Upper lobe of right lung (tissue), 1 donor: Measurements from ENCODE around the gene TM4SF1. TPM values are rescaled to one million over a fixed set of nuclear protein-coding genes. Genes with fewer than 3 reads are reported as not detected.

ENCODE experiments used
- ATAC-seq: fragments of 200-7000 bp; cut with Tn5 transposase; one replicate; pipeline ENCODE4 v1.9.1; 2020; ENCODE audit warnings: mild to moderate bottlenecking, moderate library complexity
- DNase-seq: peaks from one replicate; pipeline ENCODE4 v3.0.0-alpha.2; 2020
- H3K27ac ChIP-seq: fragments of 200-600 bp; one replicate; pipeline ENCODE4 v1.8.0; 2022
- H3K27me3 ChIP-seq: fragments of 200-600 bp; one replicate; pipeline ENCODE4 v1.8.0; 2022; ENCODE audit warnings: mild to moderate bottlenecking
- H3K36me3 ChIP-seq: fragments of 200-600 bp; one replicate; pipeline ENCODE4 v1.8.0; 2022
- H3K4me1 ChIP-seq: fragments of 200-600 bp; one replicate; pipeline ENCODE4 v1.8.0; 2022
- H3K4me3 ChIP-seq: fragments of 200-600 bp; one replicate; pipeline ENCODE4 v1.8.0; 2022; ENCODE audit warnings: mild to moderate bottlenecking
- H3K9me3 ChIP-seq: fragments of 200-600 bp; one replicate; pipeline ENCODE4 v1.8.0; 2022
- intact Hi-C: fragments of 100-400 bp; cut with DNase I; formaldehyde crosslinking; loops from one replicate; pipeline ENCODE4 v1.11.0; 2022
- total RNA-seq: library from RNA; stranded (reverse); fragmentation: NEBNext Ultra II Directional; extraction: Animal tissue kit (Norgen Biotek cat#: 25700); gene quantifications from one replicate; pipeline ENCODE4 v1.2.1, GENCODE V29; 2021
- TF ChIP-seq, protein P1 (sequence below): fragments of 200-600 bp; IDR thresholded peaks from one replicate; pipeline ENCODE4 v1.8.0; 2022; ENCODE audit warnings: antibody characterized with exemption
- donor health status: DM: no; HTN: yes; CAD: no; lungs with severe emphysema.

The TM4SF1 gene
- total RNA-seq, 1 donor from 2014 or later, result 188 TPM

- Histone ChIP-seq H3K27me3 (no peaks in the 10 kb centered on the region), H3K27ac (no peak overlapping the region), H3K9me3 (no peaks in the 10 kb centered on the region), H3K4me1 (peaks cover 28% of the 10 kb centered on the region), H3K4me3 (no peak overlapping the region), H3K36me3 (no peaks in the 10 kb centered on the region)
- ATAC-seq (no peak), DNase-seq (no peak)
- intact Hi-C loops, result loop anchor here (10.0 kb wide), 1 partner anchor 89 kb away; no protein-coding TSS in a partner anchor
- TF ChIP-seq, protein P1, sequence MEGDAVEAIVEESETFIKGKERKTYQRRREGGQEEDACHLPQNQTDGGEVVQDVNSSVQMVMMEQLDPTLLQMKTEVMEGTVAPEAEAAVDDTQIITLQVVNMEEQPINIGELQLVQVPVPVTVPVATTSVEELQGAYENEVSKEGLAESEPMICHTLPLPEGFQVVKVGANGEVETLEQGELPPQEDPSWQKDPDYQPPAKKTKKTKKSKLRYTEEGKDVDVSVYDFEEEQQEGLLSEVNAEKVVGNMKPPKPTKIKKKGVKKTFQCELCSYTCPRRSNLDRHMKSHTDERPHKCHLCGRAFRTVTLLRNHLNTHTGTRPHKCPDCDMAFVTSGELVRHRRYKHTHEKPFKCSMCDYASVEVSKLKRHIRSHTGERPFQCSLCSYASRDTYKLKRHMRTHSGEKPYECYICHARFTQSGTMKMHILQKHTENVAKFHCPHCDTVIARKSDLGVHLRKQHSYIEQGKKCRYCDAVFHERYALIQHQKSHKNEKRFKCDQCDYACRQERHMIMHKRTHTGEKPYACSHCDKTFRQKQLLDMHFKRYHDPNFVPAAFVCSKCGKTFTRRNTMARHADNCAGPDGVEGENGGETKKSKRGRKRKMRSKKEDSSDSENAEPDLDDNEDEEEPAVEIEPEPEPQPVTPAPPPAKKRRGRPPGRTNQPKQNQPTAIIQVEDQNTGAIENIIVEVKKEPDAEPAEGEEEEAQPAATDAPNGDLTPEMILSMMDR, result no peak
These were observed 17.9 kb upstream of the TM4SF1 start for GRCh38 chr3:149395107-149396089.

- intact Hi-C loops, result loop anchor here (10.0 kb wide), 1 partner anchor 91 kb away; no protein-coding TSS in a partner anchor
- TF ChIP-seq, protein P1, result peak; percentile 89
- H3K4me3 ChIP-seq, result no peak overlapping the region
- peaks cover 28% of the 10 kb centered on the region for H3K4me1 ChIP-seq
- DNase-seq, result peak; percentile 83
- no peaks in the 10 kb centered on the region for H3K27me3 ChIP-seq
- no peaks in the 10 kb centered on the region for H3K36me3 ChIP-seq
- no peak overlapping the region for H3K27ac ChIP-seq
- no peaks in the 10 kb centered on the region for H3K9me3 ChIP-seq
- peak; percentile 96 for ATAC-seq
These were observed 16.1 kb upstream of the TM4SF1 start for GRCh38 chr3:149393345-149394160.

- TF ChIP-seq, protein P1, result no peak
- Histone ChIP-seq H3K4me1 (peaks cover 28% of the 10 kb centered on the region), H3K4me3 (no peak overlapping the region), H3K27me3 (no peaks in the 10 kb centered on the region), H3K36me3 (no peaks in the 10 kb centered on the region), H3K27ac (no peak overlapping the region), H3K9me3 (no peaks in the 10 kb centered on the region)
- no peak for ATAC-seq
- intact Hi-C loops, result loop anchor here (10.0 kb wide), 1 partner anchor 93 kb away; no protein-coding TSS in a partner anchor
- no peak for DNase-seq
These were observed 14.5 kb upstream of the TM4SF1 start for GRCh38 chr3:149391960-149392359.

DNA sequence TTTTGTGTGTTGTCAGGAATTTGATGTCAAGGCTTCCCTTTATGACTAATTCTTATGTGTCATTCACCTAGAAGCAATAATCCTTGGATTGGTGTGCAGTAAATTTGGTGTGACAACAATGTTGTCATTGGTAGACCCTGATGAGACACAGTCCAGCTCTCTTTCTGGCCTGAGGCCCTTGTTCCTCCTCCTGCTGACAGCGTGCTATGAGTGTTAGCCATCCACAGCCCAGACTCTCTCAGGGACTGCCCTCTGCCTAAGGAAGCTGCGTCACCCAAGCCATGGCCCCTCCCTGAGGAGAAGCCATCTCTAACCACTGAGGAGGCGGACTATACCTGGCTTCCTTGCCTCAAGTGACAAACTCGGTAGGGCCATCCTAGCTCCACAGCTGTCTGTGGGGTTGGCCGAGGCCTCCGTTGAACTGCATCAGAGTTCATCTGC, 13.3 kb upstream of the TM4SF1 start:
- TF ChIP-seq, protein P1, result no peak
- no peak for DNase-seq
- H3K36me3 ChIP-seq, result no peaks in the 10 kb centered on the region
- H3K4me1 ChIP-seq, result peaks cover 25% of the 10 kb centered on the region
- intact Hi-C loops, result loop anchor here (10.0 kb wide), 1 partner anchor 94 kb away; no protein-coding TSS in a partner anchor
- no peak overlapping the region for H3K27ac ChIP-seq
- no peaks in the 10 kb centered on the region for H3K9me3 ChIP-seq
- no peaks in the 10 kb centered on the region for H3K27me3 ChIP-seq
- no peak overlapping the region for H3K4me3 ChIP-seq
- ATAC-seq, result no peak

- Histone ChIP-seq H3K27ac (no peak overlapping the region), H3K27me3 (no peaks in the 10 kb centered on the region), H3K9me3 (no peaks in the 10 kb centered on the region), H3K36me3 (no peaks in the 10 kb centered on the region), H3K4me3 (no peak overlapping the region), H3K4me1 (peaks cover 21% of the 10 kb centered on the region)
- DNase-seq, result no peak
- intact Hi-C loops, result loop anchor here (10.0 kb wide), 1 partner anchor 95 kb away; no protein-coding TSS in a partner anchor
- TF ChIP-seq, protein P1, result no peak
- no peak for ATAC-seq
These were observed 12.8 kb upstream of the TM4SF1 start for GRCh38 chr3:149390294-149390693.
